Keratinocyte (primary cell): ENCODE measurements around the gene POTEM. TPM values are rescaled to one million over a fixed set of nuclear protein-coding genes. Genes with fewer than 3 reads are reported as not detected.
"Not testable (repeated sequence)": the region's sequence is repeated elsewhere in the genome, so short reads cannot be mapped to it uniquely, and the experiment has no call there.

Experiments
- DNase-seq: peaks from one replicate; pipeline ENCODE4 v3.0.0-alpha.2; 2011; ENCODE audit warnings: low read depth, missing footprints, low spot score
- FAIRE-seq: peaks from 2 replicates; lab custom pipeline; 2011; peaks lifted over from hg19 to GRCh38; lab: Jason Lieb, UNC
- H2AFZ ChIP-seq: 2 replicates; pipeline ENCODE4 v1.6.0; 2012; ENCODE audit warnings: low read length, control low read depth, inconsistent platforms; ENCODE audit not compliant: control insufficient read depth
- H3K27ac ChIP-seq: 2 replicates; pipeline ENCODE4 v1.5.1; 2011; ENCODE audit warnings: low read length; ENCODE audit not compliant: control insufficient read depth, insufficient read depth
- H3K27me3 ChIP-seq: 3 replicates; pipeline ENCODE4 v1.6.0; 2011; ENCODE audit warnings: low read length; ENCODE audit not compliant: control insufficient read depth, insufficient read depth; ENCODE audit errors: extremely low read depth
- H3K36me3 ChIP-seq, 2 experiments: 2 replicates in 1 of 2; 3 replicates in 1 of 2; pipeline ENCODE4 v1.5.1; 2011; ENCODE audit warnings: low read length in 2 of 2, mild to moderate bottlenecking in 1 of 2; ENCODE audit not compliant: control insufficient read depth in 2 of 2, insufficient read depth in 2 of 2; ENCODE audit errors: extremely low read depth in 1 of 2
- H3K4me1 ChIP-seq: 3 replicates; pipeline ENCODE4 v1.5.1; 2011; ENCODE audit warnings: low read length; ENCODE audit not compliant: control insufficient read depth, insufficient read depth; ENCODE audit errors: extremely low read depth
- H3K4me2 ChIP-seq: 3 replicates; pipeline ENCODE4 v1.6.0; 2011; ENCODE audit warnings: low read depth, low read length; ENCODE audit not compliant: control insufficient read depth, insufficient read depth; ENCODE audit errors: extremely low read depth
- H3K4me3 ChIP-seq, 3 experiments: fragments of 200-600 bp in 1 of 3; sonication (generic) in 1 of 3; 2 replicates in 2 of 3; 3 replicates in 1 of 3; pipeline ENCODE4 v1.5.1; 2011 to 2016; ENCODE audit warnings: low read length in 3 of 3, mild to moderate bottlenecking in 3 of 3, control low read depth in 2 of 3, inconsistent platforms in 1 of 3, low read depth in 1 of 3, mixed read lengths in 1 of 3, mixed run types in 1 of 3, moderate library complexity in 1 of 3; ENCODE audit not compliant: control insufficient read depth in 2 of 3, insufficient read depth in 2 of 3; ENCODE audit errors: extremely low read depth in 1 of 3
- H3K79me2 ChIP-seq: 2 replicates; pipeline ENCODE4 v1.6.0; 2012; ENCODE audit warnings: low read length; ENCODE audit not compliant: control insufficient read depth, insufficient read depth
- H3K9ac ChIP-seq: 3 replicates; pipeline ENCODE4 v1.6.0; 2011; ENCODE audit warnings: low read length; ENCODE audit not compliant: control insufficient read depth, insufficient read depth; ENCODE audit errors: extremely low read depth
- H3K9me1 ChIP-seq: 3 replicates; pipeline ENCODE4 v1.6.0; 2011; ENCODE audit warnings: low read length; ENCODE audit not compliant: control insufficient read depth, insufficient read depth; ENCODE audit errors: extremely low read depth
- H3K9me3 ChIP-seq: 2 replicates; pipeline ENCODE4 v1.5.1; 2012; ENCODE audit warnings: low read depth, low read length; ENCODE audit not compliant: control insufficient read depth
- H4K20me1 ChIP-seq: 3 replicates; pipeline ENCODE4 v1.6.0; 2011; ENCODE audit warnings: low read length; ENCODE audit not compliant: control insufficient read depth, insufficient read depth; ENCODE audit errors: extremely low read depth
- dilution Hi-C: fragments of 300-500 bp; cut with MboI; formaldehyde crosslinking; loops from one replicate; pipeline ENCODE4 v1.7.0; 2020; ENCODE audit warnings: low sequenced_read_pairs; ENCODE audit not compliant: extremely low pct_ligation_motif_present
- polyA minus RNA-seq, 3 experiments: library from RNA; depleted of rRNA, polyadenylated mRNA; stranded (reverse); fragments of >200 nt; gene quantifications; 1 replicate in 1 of 3; 2 replicates in 1 of 3; 3 replicates in 1 of 3; pipeline ENCODE4 v1.2.3, GENCODE V29; 2011
- polyA plus RNA-seq, 5 experiments: library from polyadenylated mRNA; depleted of rRNA in 3 of 5; stranded (reverse) in 3 of 5; stranded (forward) in 1 of 5; unstranded in 1 of 5; fragments of >200 nt; gene quantifications; 1 replicate in 1 of 5; 2 replicates in 3 of 5; 3 replicates in 1 of 5; pipeline versions ENCODE4 v1.2.1 to v1.2.3, GENCODE V29; 2011 to 2012; ENCODE audit warnings: missing spikeins in 2 of 5, low read depth in 1 of 5, low replicate concordance in 1 of 5

Gene POTEM
- polyA plus RNA-seq (not detected in 3 replicates), polyA minus RNA-seq (not detected in 3 replicates)
- not detected for polyA plus RNA-seq (2011; ENCODE audit: low read depth)
- not detected in 2 replicates for polyA plus RNA-seq (2011; cell fraction: cytosol; rRNA removed)
- not detected in 2 replicates for polyA plus RNA-seq (2011; cell fraction: nucleus; rRNA removed)
- not detected in 2 replicates for polyA plus RNA-seq (2012; ENCODE audit: low replicate concordance)
- not detected for polyA minus RNA-seq (2011; cell fraction: cytosol; rRNA and poly(A)+ RNA removed)
- polyA minus RNA-seq (2011; cell fraction: nucleus; rRNA and poly(A)+ RNA removed): not detected in 2 replicates

- dilution Hi-C loops, H3K4me2 ChIP-seq, H3K4me3 ChIP-seq, H3K9me3 ChIP-seq, FAIRE-seq, H3K27ac ChIP-seq, H3K79me2 ChIP-seq, H2AFZ ChIP-seq, H3K27me3 ChIP-seq, H4K20me1 ChIP-seq, H3K9ac ChIP-seq, H3K4me1 ChIP-seq, H3K36me3 ChIP-seq, DNase-seq, H3K9me1 ChIP-seq: not testable (repeated sequence)
Observed at GRCh38 chr14:18967134-18967533, at the start of gene POTEM. Gene POTEM (plus strand): TSS chr14:18967434. CDS start chr14:18967486, 52 bp downstream.

- dilution Hi-C loops, H3K27me3 ChIP-seq, H3K79me2 ChIP-seq, H3K4me1 ChIP-seq, H3K4me3 ChIP-seq, H3K9me3 ChIP-seq, H3K9ac ChIP-seq, H3K4me2 ChIP-seq, H3K36me3 ChIP-seq, H4K20me1 ChIP-seq, H2AFZ ChIP-seq, H3K9me1 ChIP-seq, DNase-seq, H3K27ac ChIP-seq, FAIRE-seq: not testable (repeated sequence)
Observed at GRCh38 chr14:18918345-18918744, 48.9 kb upstream of the POTEM start.

GRCh38 chr14:18920052-18920451 lies 47.2 kb upstream of the POTEM start:
- dilution Hi-C loops, FAIRE-seq, H3K27me3 ChIP-seq: not testable (repeated sequence)

GRCh38 chr14:18921055-18921701 lies 46.1 kb upstream of the POTEM start:
- H3K27me3 ChIP-seq, H4K20me1 ChIP-seq, H3K27ac ChIP-seq, DNase-seq, H3K9me3 ChIP-seq, FAIRE-seq, H2AFZ ChIP-seq, dilution Hi-C loops, H3K4me3 ChIP-seq, H3K9me1 ChIP-seq, H3K4me2 ChIP-seq, H3K79me2 ChIP-seq, H3K4me1 ChIP-seq, H3K36me3 ChIP-seq, H3K9ac ChIP-seq: not testable (repeated sequence)

More at GRCh38 chr14:18920052-18920451, 47.2 kb upstream of the POTEM start:
- not testable (repeated sequence) for H3K4me3 ChIP-seq, H3K27ac ChIP-seq, H4K20me1 ChIP-seq, H3K4me1 ChIP-seq, H2AFZ ChIP-seq, H3K9me3 ChIP-seq, H3K4me2 ChIP-seq, H3K9me1 ChIP-seq, H3K79me2 ChIP-seq, DNase-seq, H3K36me3 ChIP-seq, H3K9ac ChIP-seq

GRCh38 chr14:18936848-18937247 lies 30.4 kb upstream of the POTEM start:
- H3K4me2 ChIP-seq, H4K20me1 ChIP-seq, dilution Hi-C loops, FAIRE-seq, DNase-seq, H3K4me1 ChIP-seq, H3K79me2 ChIP-seq, H3K27me3 ChIP-seq, H3K9me3 ChIP-seq, H3K9ac ChIP-seq, H3K9me1 ChIP-seq, H3K36me3 ChIP-seq, H2AFZ ChIP-seq, H3K27ac ChIP-seq, H3K4me3 ChIP-seq: not testable (repeated sequence)
